HEK293T (cell line): ENCODE data around the gene HIVEP3.

Experiments used
- ARNT ChIP-seq: fragments of 450-650 bp; IDR thresholded peaks from 2 replicates; pipeline ENCODE4 v1.6.1; 2017; ENCODE audit warnings: mild to moderate bottlenecking
- CTBP1 ChIP-seq: fragments of 450-650 bp; IDR thresholded peaks from 2 replicates; pipeline ENCODE4 v1.6.1; 2016; ENCODE audit warnings: borderline replicate concordance
- FOXK2 ChIP-seq: fragments of 450-650 bp; IDR thresholded peaks from 2 replicates; pipeline ENCODE4 v1.6.1; 2016; ENCODE audit warnings: mild to moderate bottlenecking
- HDGF ChIP-seq: fragments of 450-650 bp; IDR thresholded peaks from 2 replicates; pipeline ENCODE4 v1.6.1; 2017; ENCODE audit warnings: antibody characterized with exemption, borderline replicate concordance
- SP1 ChIP-seq: fragments of 450-650 bp; IDR thresholded peaks from 2 replicates; pipeline ENCODE4 v1.6.1; 2017
- SUZ12 ChIP-seq: fragments of 450-650 bp; IDR thresholded peaks from 2 replicates; pipeline ENCODE4 v1.6.1; 2016; ENCODE audit warnings: mild to moderate bottlenecking
- TF ChIP-seq, protein P1 (sequence below): fragments of 450-650 bp; IDR thresholded peaks from 2 replicates; pipeline ENCODE4 v1.6.1; 2016

DNA sequence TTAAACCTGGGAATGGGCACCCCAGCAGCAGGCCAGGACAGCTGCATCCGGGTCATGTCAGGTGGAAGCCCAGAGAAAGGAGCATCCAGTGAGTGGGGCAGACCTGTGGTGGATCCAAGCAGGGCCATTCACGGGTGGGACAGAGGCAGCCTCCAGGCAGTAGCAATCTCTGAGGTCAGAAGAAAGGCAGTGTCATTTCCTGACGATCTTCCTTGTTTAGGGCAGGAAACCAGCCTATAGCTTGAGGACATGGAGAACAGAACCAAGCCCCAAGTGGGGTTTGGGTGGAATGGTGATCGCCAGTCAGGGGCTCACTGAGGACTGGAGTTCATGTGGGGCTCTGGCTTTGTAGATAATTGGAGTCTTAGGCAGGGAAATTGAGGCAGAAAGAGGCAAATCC, 209.4 kb downstream of the HIVEP3 start:
- no peak for TF ChIP-seq ARNT
- no peak for TF ChIP-seq HDGF
- no peak for TF ChIP-seq CTBP1
- no peak for TF ChIP-seq SP1
- no peak for TF ChIP-seq SUZ12
- TF ChIP-seq, protein P1, sequence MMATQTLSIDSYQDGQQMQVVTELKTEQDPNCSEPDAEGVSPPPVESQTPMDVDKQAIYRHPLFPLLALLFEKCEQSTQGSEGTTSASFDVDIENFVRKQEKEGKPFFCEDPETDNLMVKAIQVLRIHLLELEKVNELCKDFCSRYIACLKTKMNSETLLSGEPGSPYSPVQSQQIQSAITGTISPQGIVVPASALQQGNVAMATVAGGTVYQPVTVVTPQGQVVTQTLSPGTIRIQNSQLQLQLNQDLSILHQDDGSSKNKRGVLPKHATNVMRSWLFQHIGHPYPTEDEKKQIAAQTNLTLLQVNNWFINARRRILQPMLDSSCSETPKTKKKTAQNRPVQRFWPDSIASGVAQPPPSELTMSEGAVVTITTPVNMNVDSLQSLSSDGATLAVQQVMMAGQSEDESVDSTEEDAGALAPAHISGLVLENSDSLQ = no peak
- no peak for TF ChIP-seq FOXK2
